H9 (cell line): ENCODE measurements around the gene CYB561D1. TPM values are rescaled to one million over a fixed set of nuclear protein-coding genes. Genes with fewer than 3 reads are reported as not detected.

ENCODE experiments used
- DNase-seq: peaks from one replicate; pipeline ENCODE4 v3.0.0-alpha.2; 2017
- H2AFZ ChIP-seq: one replicate; pipeline ENCODE4 v1.6.1; 2013; ENCODE audit warnings: mild to moderate bottlenecking, low read length, control low read depth, moderate library complexity
- H2AK5ac ChIP-seq: 2 replicates; pipeline ENCODE4 v1.6.1; 2013; ENCODE audit warnings: low read length, control low read depth, mixed read lengths; ENCODE audit not compliant: insufficient read length
- H2BK120ac ChIP-seq: one replicate; pipeline ENCODE4 v1.6.1; 2013; ENCODE audit warnings: low read depth, mild to moderate bottlenecking, low read length, control low read depth, inconsistent platforms; ENCODE audit not compliant: poor library complexity, severe bottlenecking
- H2BK12ac ChIP-seq: 2 replicates; pipeline ENCODE4 v1.6.1; 2013; ENCODE audit warnings: low read length, control low read depth, mixed read lengths, low read depth; ENCODE audit not compliant: insufficient read length
- H2BK15ac ChIP-seq: 2 replicates; pipeline ENCODE4 v1.6.1; 2013; ENCODE audit warnings: low read depth, low read length, control low read depth
- H2BK20ac ChIP-seq: one replicate; pipeline ENCODE4 v1.6.1; 2013; ENCODE audit warnings: low read depth, mild to moderate bottlenecking, low read length, control low read depth, inconsistent platforms; ENCODE audit not compliant: poor library complexity, severe bottlenecking
- H2BK5ac ChIP-seq: 2 replicates; pipeline ENCODE4 v1.6.1; 2013; ENCODE audit warnings: low read length, control low read depth, mixed read lengths; ENCODE audit not compliant: insufficient read length
- H3K14ac ChIP-seq: 2 replicates; pipeline ENCODE4 v1.6.1; 2013; ENCODE audit warnings: low read length, control low read depth; ENCODE audit not compliant: insufficient read depth
- H3K18ac ChIP-seq: 2 replicates; pipeline ENCODE4 v1.6.1; 2013; ENCODE audit warnings: low read depth, mild to moderate bottlenecking, mixed read lengths, low read length, control low read depth; ENCODE audit not compliant: insufficient read length
- H3K23ac ChIP-seq: 2 replicates; pipeline ENCODE4 v1.6.1; 2013; ENCODE audit warnings: low read length, control low read depth, mixed read lengths, low read depth; ENCODE audit not compliant: insufficient read length
- H3K23me2 ChIP-seq: 2 replicates; pipeline ENCODE4 v1.6.1; 2013; ENCODE audit warnings: low read depth, mild to moderate bottlenecking, mixed read lengths, low read length, control low read depth; ENCODE audit not compliant: insufficient read length, poor library complexity, severe bottlenecking
- H3K27ac ChIP-seq: 2 replicates; pipeline ENCODE4 v1.5.1; 2013; ENCODE audit warnings: low read length, control low read depth, mixed read lengths, low read depth; ENCODE audit not compliant: insufficient read length
- H3K27me3 ChIP-seq: 2 replicates; pipeline ENCODE4 v1.6.1; 2013; ENCODE audit warnings: low read length, control low read depth, inconsistent platforms; ENCODE audit not compliant: insufficient read depth
- H3K4ac ChIP-seq: 2 replicates; pipeline ENCODE4 v1.6.1; 2013; ENCODE audit warnings: low read depth, mild to moderate bottlenecking, control low read depth, inconsistent platforms, low read length, moderate library complexity
- H3K4me1 ChIP-seq: 2 replicates; pipeline ENCODE4 v1.6.1; 2013; ENCODE audit warnings: low read length, control low read depth, inconsistent platforms; ENCODE audit not compliant: insufficient read depth
- H3K4me2 ChIP-seq: 2 replicates; pipeline ENCODE4 v1.6.1; 2013; ENCODE audit warnings: low read length, control low read depth, mixed read lengths; ENCODE audit not compliant: insufficient read length, insufficient read depth
- H3K56ac ChIP-seq: 2 replicates; pipeline ENCODE4 v1.6.1; 2013; ENCODE audit warnings: low read depth, mild to moderate bottlenecking, mixed read lengths, low read length, control low read depth; ENCODE audit not compliant: insufficient read length
- H3K79me1 ChIP-seq: 2 replicates; pipeline ENCODE4 v1.6.1; 2013; ENCODE audit warnings: low read depth, mild to moderate bottlenecking, moderate library complexity, low read length, control low read depth, inconsistent platforms; ENCODE audit not compliant: insufficient read depth, poor library complexity, severe bottlenecking
- H3K79me2 ChIP-seq: 2 replicates; pipeline ENCODE4 v1.6.1; 2013; ENCODE audit warnings: low read length, control low read depth, inconsistent platforms; ENCODE audit not compliant: insufficient read depth
- H3K9ac ChIP-seq: 2 replicates; pipeline ENCODE4 v1.6.1; 2013; ENCODE audit warnings: low read length, control low read depth, mixed read lengths; ENCODE audit not compliant: insufficient read length; ENCODE audit errors: extremely low read depth
- H3K9me3 ChIP-seq: one replicate; pipeline ENCODE4 v1.6.1; 2013; ENCODE audit warnings: low read depth, low read length, inconsistent platforms; ENCODE audit not compliant: control insufficient read depth
- H3T11ph ChIP-seq: one replicate; pipeline ENCODE4 v1.6.1; 2013; ENCODE audit warnings: mild to moderate bottlenecking, low read length, control low read depth, inconsistent platforms
- H4K20me1 ChIP-seq: one replicate; pipeline ENCODE4 v1.6.1; 2013; ENCODE audit not compliant: control insufficient read depth, insufficient read length, insufficient read depth
- H4K5ac ChIP-seq: 2 replicates; pipeline ENCODE4 v1.6.1; 2013; ENCODE audit warnings: low read depth, mild to moderate bottlenecking, mixed read lengths, low read length, control low read depth; ENCODE audit not compliant: insufficient read length
- H4K8ac ChIP-seq: replicated peaks from 2 replicates; pipeline ENCODE4 v1.6.1; 2013; ENCODE audit warnings: low read length, control low read depth, mixed read lengths, low read depth; ENCODE audit not compliant: insufficient read length
- H4K91ac ChIP-seq: 2 replicates; pipeline ENCODE4 v1.6.1; 2013; ENCODE audit warnings: low read depth, mild to moderate bottlenecking, moderate library complexity, mixed read lengths, low read length, control low read depth; ENCODE audit not compliant: insufficient read length
- H3K27ac Mint-ChIP-seq, 3 experiments: 2 replicates in 2 of 3; 3 replicates in 1 of 3; pipeline ENCODE4 v1.8.0; 2020 to 2021; ENCODE audit warnings: mixed read lengths in 3 of 3, mild to moderate bottlenecking in 1 of 3, moderate library complexity in 1 of 3
- H3K27me3 Mint-ChIP-seq: 2 replicates; pipeline ENCODE4 v1.8.0; 2021; ENCODE audit warnings: low read depth, mild to moderate bottlenecking, moderate library complexity, mixed read lengths
- H3K36me3 Mint-ChIP-seq, 3 experiments: 2 replicates in 2 of 3; 3 replicates in 1 of 3; pipeline ENCODE4 v1.8.0; 2020 to 2021; ENCODE audit warnings: low read depth in 3 of 3, mixed read lengths in 3 of 3; ENCODE audit not compliant: insufficient read depth in 1 of 3
- H3K4me1 Mint-ChIP-seq, 2 experiments: 2 replicates each; pipeline ENCODE4 v1.8.0; 2020; ENCODE audit warnings: mixed read lengths in 2 of 2
- H3K4me3 Mint-ChIP-seq, 2 experiments: 2 replicates in 1 of 2; 3 replicates in 1 of 2; pipeline ENCODE4 v1.8.0; 2020 to 2021; ENCODE audit warnings: mild to moderate bottlenecking in 2 of 2, mixed read lengths in 2 of 2, moderate library complexity in 1 of 2
- H3K9me3 Mint-ChIP-seq, 2 experiments: 2 replicates in 1 of 2; 3 replicates in 1 of 2; pipeline ENCODE4 v1.8.0; 2020; ENCODE audit warnings: mild to moderate bottlenecking in 2 of 2, mixed read lengths in 2 of 2, moderate library complexity in 1 of 2
- CTCF ChIP-seq: fragments of 200-600 bp; sonication (generic); conservative IDR thresholded peaks from 3 replicates; pipeline ENCODE4 v1.8.0; 2021; ENCODE audit warnings: antibody characterized with exemption, mild to moderate bottlenecking
- WGBS: extraction: QIAGEN DNeasy Blood & Tissue Kit; methylation state at CpG from one replicate; pipeline ENCODE4 v1.1.7; 2013; ENCODE audit warnings: missing lambda C conversion rate, low lambda C conversion rate, mixed read lengths; ENCODE audit not compliant: insufficient read length; ENCODE audit errors: extremely low coverage; 5-methylcytosine and 5-hydroxymethylcytosine counted together
- total RNA-seq: library from RNA; stranded (reverse); gene quantifications from 2 replicates; pipeline ENCODE4 v1.2.1, GENCODE V29; 2021

Gene CYB561D1
- total RNA-seq, 1 experiment from 2014 or later = 6.5 TPM

GRCh38 chr1:109542657-109543056, 48.8 kb downstream of the CYB561D1 start:
- no peak overlapping the region for H3K4me3 Mint-ChIP-seq
- H3K4ac ChIP-seq = no peak overlapping the region
- H3T11ph ChIP-seq = no peak overlapping the region
- no peak overlapping the region for H3K56ac ChIP-seq
- H3K4me1 Mint-ChIP-seq = peaks cover 22 to 40% of the 10 kb centered on the region in 2 experiments
- H3K27me3 ChIP-seq = no peaks in the 10 kb centered on the region
- no peak overlapping the region for H2BK120ac ChIP-seq
- H2BK15ac ChIP-seq = no peak overlapping the region
- no peaks in the 10 kb centered on the region for H4K20me1 ChIP-seq
- no peak overlapping the region for H3K4me2 ChIP-seq
- H3K14ac ChIP-seq = no peak overlapping the region; the same call in 1 of the 2 replicates
- H2AFZ ChIP-seq = no peak overlapping the region
- H3K18ac ChIP-seq = no peak overlapping the region
- no peak overlapping the region for H2BK20ac ChIP-seq
- no peak overlapping the region for H4K5ac ChIP-seq
- H3K27me3 Mint-ChIP-seq = peaks cover 2% of the 10 kb centered on the region
- H2AK5ac ChIP-seq = no peak overlapping the region
- no peaks in the 10 kb centered on the region for H3K79me1 ChIP-seq
- H4K8ac ChIP-seq = no peak overlapping the region
- no peak overlapping the region for H3K27ac ChIP-seq
- no peak overlapping the region for H2BK5ac ChIP-seq
- no peaks in the 10 kb centered on the region for H3K9me3 Mint-ChIP-seq
- whole genome bisulfite sequencing = no CpG with 5 or more reads among the region's 10 CpGs
- no peaks in the 10 kb centered on the region for H3K9me3 ChIP-seq
- no peak overlapping the region for H3K27ac Mint-ChIP-seq
- no peak for TF ChIP-seq CTCF
- no peak overlapping the region for H2BK12ac ChIP-seq
- no peaks in the 10 kb centered on the region for H3K79me2 ChIP-seq
- DNase-seq = no peak
- H3K9ac ChIP-seq = no peak overlapping the region
- H4K91ac ChIP-seq = no peak overlapping the region
- H3K23ac ChIP-seq = no peak overlapping the region
- H3K4me1 ChIP-seq = no peaks in the 10 kb centered on the region; the same call in 1 of the 2 replicates
- no peaks in the 10 kb centered on the region; a peak in 1 of 7 replicates for H3K36me3 Mint-ChIP-seq
- H3K23me2 ChIP-seq = peaks cover 3% of the 10 kb centered on the region
